ENCODE measurements around the gene AK5. TPM values are rescaled to one million over a fixed set of nuclear protein-coding genes. Genes with fewer than 3 reads are reported as not detected.
"Not testable (repeated sequence)": the region's sequence is repeated elsewhere in the genome, so short reads cannot be mapped to it uniquely, and the experiment has no call there.

The AK5 gene
- total RNA-seq, 1 experiment from 2014 or later: 13.5 TPM

DNA sequence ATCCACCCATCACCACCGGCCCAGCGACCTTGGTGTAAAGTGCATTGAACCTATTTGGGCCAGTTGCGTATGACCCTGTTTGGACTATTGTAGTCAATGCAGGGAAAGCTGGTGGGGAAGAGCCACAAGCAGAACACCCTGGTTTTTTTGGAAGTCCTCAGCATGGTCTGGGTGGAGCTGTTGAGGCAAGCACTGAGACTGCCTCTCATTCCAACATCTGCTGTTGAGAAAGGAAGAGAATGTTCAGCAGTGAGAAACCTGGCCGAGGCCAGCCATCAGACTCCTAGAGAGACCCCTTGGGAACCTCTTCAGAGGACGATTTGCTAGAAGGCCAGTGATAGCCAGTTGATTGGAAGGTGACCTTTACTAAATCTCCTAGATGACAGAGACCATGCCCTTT is 217.6 kb downstream of the AK5 start:
- DNase-seq (ENCODE audit: low spot score): no peak

DNA sequence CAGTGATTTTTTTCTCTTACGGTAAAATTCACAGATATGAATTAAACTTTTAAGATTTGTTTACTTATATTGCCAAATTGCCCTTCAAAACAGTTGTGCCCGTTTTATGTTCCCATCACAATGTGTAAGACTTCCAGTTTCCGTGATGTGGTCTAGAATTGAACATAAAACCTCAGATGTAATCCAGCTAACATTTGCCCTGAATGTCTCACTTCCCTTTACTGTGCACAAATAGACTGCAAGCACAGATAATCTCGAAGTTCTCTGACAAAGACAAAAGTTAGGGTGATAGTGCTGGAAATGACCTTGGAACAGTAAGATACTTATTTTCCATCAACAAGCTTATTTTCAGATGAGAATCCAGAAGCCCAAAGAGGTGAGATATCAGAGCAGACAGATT is 223.2 kb downstream of the AK5 start:
- no peak for DNase-seq (ENCODE audit: low spot score)

DNA sequence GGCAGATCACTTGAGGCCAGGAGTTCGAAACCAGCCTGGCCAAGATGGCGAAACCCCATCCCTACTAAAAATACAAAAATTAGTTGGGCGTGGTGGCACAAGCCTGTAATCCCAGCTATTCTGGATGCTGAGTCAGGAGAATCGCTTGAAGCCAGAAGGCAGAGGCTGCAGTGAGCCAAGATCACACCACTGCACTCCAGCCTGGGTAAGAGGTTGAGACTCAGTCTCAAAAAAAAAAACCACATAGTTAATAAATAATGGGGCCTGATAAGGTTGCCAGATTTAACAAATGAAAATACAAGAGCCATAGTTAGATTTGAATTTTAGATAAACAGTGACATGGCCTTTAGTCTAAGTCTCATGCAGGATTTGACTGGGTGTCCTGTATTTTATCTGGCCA is 225.0 kb downstream of the AK5 start:
- DNase-seq (ENCODE audit: low spot score): no peak

DNA sequence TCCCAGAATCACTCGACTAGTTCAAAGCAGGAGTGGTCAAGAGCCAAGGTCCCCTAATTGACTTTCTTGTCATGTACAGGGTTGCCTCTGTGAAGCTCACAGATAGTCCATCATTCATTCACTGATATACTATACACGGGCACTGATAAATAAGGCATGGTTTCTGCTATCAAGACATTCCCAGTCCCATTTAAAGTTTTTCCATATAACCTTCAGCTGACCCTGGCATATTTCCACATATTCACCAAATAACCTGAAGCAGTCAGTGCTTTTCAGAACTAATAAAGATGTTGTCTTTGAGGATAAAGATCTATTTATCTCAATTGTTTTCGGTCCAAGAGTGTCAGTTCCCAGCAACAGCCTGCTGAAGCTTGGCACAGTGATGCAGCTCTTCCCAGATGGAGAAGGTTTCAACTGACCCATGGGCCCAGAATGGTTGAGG is 227.3 kb downstream of the AK5 start:
- no peak for DNase-seq (ENCODE audit: low spot score)

DNA sequence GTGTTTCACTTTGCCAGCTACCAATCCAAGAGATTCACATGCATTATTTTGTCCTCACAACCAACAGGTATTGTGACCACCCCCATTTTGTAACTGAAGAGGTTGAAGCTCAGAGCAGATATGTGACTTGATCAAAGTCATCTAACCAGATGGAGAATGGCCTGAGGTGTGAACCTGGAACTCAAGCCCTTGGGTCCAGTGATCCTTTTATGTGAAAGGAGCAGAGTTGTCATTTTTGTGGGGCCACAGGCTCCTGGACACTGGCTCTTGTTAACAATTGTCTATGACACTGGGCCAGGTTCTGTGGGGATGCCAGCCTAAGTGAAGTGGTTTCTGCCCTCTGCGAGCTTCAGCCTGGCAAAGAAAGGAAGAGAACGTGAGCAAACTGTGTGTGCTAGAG is 228.1 kb downstream of the AK5 start:
- no peak for DNase-seq (ENCODE audit: low spot score)

DNA sequence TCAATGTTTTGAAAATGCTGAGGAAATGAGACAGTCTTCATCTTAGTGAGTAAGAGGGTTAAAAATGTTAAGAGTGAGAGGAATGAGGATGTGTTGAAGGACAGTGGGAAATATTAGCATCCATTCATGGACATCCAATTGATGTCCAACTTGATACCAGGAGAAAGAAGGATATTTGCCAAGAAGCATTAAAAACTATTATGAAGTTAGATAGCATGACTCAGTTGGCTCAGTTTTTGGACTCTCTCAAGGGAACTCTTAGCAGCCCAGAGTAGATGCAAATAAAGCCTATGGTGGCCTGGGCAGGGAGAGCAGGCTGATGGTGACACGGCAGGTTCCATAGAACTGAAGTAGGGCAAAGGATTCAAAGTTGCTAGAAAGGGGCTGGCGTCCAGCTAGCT is 229.6 kb downstream of the AK5 start:
- DNase-seq (ENCODE audit: low spot score): no peak

DNA sequence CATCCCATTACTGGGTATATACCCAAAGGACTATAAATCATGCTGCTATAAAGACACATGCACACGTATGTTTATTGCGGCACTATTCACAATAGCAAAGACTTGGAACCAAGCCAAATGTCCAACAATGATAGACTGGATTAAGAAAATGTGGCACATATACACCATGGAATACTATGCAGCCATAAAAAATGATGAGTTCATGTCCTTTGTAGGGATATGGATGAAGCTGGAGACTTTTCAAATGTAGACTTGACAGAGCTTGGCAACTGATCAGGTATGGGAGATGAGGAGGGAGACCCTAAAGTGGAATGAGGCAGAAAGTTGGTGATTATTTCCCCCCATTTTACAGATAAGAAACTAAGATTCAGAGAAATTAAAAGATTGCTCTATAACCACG is 230.8 kb downstream of the AK5 start:
- DNase-seq (ENCODE audit: low spot score): not testable (repeated sequence)

DNA sequence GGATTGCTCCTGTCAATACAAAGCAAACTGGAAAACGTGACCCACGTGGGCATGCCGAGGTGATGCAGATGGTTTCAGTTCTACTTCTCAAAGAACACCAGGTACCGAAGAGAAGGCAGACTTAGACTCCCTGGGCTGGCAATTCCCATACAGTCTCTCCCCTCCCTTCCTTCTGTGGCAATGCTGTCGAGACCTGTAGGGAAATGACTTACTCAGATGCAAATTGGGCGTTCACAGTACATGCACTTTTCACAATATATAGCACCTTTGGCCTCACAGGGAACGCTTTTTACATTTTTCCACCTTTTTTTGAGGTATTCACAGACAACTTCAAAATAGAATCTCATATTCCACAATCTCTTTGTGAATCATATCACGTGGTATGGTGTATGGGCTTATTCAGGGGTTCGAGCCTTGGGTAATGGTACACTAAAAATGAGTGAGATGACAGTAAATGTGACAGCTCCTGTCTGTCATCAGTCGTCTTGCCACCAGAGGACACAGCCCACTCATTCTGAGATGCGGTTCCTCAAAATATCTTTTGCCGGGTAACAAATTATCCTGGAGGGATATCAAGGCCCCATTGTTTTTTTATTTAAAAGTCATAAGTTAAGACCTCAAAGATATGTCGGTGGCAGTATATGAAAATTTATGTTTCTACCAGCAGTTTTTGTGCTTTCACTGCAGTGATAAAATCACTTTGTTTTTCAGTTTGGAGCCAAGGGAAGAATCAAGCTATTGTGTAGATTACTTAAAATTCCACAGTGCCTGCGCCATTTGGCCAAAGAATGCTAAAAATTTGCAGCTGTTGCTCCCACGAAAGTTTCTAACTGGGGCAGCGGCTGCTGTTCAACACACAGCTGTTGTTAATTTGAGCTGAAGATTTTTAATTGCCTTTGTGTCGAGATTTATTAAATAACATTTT is 232.3 kb downstream of the AK5 start:
- peak; percentile 34 for DNase-seq (ENCODE audit: low spot score)

DNA sequence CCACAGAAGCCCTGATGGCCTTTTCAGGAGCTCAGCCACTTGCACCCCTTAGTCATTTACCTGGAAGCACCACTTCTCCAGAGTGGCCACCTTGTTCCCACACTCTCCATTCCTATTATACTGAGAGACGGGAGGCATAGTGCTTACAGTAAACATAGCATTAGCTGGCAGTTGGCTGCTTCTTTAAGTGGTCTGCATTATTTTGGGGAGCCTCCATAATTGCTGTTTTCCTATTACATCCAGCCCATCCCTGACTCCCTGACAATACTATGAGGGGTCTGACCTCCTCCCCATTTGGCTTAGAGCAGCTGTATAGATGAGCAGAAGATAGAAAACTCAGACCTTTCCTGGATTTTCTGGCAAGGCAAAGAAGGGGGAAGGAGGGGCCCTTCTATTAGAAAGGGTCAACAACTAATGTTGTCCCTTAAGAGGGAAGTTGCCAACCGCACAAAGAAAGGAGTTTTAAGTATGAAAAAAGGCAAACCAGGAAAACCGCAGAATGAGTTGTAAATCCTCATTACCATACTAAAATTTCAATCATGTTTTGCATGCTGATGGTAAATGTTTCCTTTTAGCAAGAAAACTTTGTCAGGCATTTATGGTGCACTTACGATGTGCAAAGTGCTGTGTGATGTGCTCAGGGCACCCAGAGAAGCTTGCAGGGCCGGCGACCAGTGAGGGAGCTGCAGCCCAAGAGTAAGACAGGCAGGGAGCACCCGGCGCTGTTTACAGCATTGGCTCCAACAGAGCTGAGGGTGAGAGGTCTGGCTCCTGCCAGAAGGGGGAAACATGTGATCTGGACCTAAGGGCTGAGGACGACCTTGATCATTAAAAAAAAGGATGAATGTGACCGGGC is 233.3 kb downstream of the AK5 start:
- peak; percentile 58 for DNase-seq (ENCODE audit: low spot score)

DNA sequence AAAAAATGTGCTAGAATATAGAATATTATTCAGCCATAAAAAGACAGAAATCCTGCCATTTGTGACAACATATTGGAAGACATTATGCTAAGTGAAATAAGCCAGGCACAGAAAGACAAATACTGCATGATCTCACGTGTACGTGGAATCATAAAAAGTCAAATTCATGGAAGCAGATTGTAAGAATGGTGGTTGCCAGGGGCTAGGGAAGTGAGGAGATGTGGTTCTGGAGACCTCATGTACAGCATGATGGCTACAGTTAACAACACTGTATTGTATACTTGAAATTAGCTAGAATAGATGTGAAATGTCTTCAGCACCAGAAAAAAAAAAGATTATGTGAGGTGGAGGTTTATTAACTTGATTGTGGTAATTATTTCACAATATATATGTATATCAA is 234.3 kb downstream of the AK5 start:
- DNase-seq (ENCODE audit: low spot score): no peak

DNA sequence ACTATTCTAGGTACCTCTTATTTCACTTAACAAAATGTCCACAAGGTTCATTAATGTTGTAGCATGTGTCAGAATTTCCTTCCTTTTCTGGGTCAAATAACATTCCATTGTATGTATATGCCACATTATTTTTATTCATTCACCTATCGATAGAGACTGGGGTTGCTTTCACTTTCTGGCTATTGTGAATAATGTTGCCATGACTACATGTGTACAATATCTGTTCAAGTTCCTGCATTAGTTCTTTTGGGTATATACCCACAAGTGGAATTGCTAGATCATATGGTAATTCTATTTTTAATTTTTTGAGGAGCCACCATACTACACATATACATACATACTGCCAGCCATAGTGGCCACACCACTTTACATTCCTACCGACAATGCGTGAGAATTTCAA is 242.2 kb downstream of the AK5 start:
- no peak for DNase-seq (ENCODE audit: low spot score)

DNA sequence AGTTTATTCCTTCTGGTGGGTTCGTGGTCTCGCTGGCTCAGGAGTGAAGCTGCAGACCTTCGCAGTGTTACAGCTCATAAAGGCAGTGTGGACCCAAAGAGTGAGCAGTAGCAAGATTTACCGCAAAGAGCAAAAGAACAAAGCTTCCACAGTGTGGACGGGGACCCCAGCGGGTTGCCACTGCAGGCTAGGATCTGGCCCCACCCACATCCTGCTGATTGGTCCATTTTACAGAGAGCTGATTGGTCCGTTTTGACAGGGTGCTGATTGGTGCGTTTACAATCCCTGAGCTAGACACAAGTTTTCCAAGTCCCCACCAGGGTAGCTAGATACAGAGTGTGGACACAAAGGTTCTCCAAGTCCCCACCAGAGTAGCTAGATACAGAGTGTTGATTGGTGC is 249.3 kb downstream of the AK5 start:
- DNase-seq (ENCODE audit: low spot score): not testable (repeated sequence)

DNA sequence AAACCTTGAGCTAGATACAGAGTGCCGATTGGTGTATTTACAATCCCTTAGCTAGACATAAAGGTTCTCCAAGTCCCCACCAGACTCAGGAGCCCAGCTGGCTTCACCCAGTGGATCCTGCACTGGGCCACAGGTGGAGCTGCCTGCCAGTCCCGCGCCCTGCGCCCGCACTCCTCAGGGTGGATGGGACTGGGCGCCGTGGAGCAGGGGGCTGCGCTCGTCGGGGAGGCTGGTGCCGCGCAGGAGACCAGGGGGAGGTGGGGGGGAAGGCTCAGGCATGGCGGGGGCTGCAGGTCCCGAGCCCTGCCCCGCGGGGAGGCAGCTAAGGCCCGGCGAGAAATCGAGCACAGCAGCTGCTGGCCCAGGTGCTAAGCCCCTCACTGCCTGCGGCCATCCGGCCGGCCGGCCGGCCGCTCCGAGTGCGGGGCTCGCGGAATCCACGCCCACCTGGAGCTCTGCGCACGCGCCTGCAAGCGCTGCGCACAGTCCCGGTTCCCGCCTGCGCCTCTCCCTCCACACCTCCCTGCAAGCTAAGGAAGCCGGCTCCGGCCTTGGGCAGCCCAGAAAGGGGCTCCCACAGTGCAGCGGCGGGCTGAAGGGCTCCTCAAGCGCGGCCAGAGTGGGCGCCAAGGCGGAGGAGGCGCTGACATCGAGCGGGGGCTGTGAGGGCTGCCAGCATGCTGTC is 249.9 kb downstream of the AK5 start:
- DNase-seq (ENCODE audit: low spot score): not testable (repeated sequence)

DNA sequence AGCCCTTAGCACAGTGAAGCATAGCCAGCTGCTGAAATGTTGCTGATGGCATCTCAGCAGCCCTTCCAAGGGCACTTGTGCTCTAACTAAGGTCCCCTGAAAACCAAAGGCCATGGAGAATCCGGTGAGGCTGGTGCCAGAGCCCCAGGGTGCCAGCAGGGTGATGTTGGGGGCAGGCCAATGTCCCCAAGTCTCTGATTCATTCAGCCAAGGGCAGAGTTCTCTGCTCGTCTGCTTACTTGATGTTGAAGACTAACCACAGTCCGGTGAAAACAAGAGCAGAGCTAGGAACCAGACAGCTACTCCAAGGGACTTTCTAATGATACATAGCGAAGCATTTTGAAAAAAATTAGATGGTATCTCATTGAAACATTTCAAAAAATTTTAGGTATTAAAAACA is 250.8 kb downstream of the AK5 start:
- DNase-seq (ENCODE audit: low spot score): no peak

DNA sequence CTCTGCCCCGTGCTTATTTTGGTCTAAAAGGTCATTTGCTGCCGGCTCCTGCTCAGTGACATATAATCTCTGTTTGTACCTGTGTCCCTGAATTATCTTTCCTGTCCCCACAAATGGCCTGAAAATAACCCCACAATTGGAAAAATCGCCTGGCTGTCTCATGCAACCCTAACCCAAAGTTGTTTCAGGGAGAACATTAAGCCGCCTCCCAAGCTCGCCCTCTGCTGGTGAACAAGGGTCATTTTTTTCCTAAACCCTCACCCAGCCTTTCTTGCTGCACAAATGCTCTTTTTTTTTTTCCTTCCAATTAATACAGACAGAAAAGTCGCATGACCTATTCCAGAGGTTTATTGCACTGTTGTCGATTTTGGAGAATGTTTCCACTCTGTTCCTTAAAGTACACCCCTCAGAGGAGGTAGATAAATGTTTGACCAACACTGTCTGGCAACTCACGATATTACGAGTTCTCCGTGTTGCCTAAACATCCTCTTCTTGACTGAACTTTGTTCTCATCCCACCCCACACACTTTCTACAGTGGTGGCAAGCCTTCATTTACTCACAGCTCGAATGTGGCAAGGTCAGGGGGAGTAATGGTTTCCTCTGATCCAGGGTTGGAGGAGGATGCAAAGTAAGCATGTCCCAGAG is 252.0 kb downstream of the AK5 start:
- peak; percentile 48 for DNase-seq (ENCODE audit: low spot score)

DNA sequence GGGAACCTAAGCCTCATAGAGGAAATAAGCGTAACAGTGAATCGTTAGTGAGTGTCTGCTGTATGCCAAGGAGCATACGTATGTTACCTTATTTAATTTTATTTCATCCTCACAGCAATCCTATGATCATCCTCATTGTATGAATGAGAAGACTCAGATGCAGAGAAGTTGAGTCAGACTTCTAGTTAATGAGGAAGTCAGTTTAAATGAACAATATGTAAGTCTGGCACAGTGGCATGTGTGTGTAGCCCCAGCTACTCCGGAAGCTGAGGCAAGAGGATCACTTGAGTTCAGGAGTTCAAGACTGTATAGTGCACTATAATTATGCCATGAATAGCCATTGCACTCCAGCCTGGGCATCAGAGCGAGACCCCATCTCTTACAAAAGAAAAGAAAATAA is 252.6 kb downstream of the AK5 start:
- no peak for DNase-seq (ENCODE audit: low spot score)

DNA sequence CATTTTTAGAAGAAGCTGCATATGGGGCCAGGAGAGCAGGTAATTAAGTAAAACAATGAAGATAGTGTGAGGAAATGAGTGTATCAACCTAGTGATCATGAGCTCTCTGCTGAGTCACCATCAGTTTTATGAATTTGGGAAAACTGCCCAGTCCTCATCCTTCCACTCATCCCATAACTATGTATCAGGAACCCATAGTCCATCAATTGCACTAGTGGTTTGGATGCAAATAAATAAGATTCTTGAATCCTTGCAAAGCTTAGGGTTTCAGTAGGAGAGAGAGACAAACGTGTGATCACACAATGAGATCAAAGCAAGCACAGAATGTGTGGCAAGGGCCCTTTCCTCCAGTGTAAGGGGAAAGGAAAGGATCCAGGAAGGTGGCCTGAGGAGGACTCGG is 255.0 kb downstream of the AK5 start:
- peak; percentile 35 for DNase-seq (ENCODE audit: low spot score)

DNA sequence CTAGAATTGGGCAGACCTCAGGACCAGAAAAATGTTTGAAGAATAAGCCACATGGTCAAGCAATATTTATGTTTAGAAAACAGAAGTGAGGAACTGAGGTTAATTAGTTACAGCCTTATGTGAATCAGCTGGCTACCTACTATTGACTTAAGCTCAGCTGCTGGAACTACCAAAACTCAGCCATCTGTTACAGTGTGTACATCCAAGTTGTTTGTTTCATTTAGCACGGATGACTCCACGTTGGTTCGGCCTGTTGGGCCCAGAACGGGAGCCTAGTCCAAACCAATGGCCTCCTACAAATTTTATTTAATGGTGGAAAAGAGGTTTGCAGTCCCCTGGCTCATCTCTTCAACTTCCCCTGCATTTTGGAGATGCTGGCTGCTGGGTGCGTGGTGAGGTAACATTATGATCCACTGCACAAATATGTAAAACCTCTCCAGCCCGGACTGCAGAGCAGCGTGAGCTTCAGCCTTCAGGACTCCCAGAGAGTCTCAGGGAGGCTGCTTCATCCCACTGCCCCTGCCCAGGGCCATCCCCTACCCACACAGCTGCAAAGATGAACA is 257.2 kb downstream of the AK5 start:
- peak; percentile 54 for DNase-seq (ENCODE audit: low spot score)

DNA sequence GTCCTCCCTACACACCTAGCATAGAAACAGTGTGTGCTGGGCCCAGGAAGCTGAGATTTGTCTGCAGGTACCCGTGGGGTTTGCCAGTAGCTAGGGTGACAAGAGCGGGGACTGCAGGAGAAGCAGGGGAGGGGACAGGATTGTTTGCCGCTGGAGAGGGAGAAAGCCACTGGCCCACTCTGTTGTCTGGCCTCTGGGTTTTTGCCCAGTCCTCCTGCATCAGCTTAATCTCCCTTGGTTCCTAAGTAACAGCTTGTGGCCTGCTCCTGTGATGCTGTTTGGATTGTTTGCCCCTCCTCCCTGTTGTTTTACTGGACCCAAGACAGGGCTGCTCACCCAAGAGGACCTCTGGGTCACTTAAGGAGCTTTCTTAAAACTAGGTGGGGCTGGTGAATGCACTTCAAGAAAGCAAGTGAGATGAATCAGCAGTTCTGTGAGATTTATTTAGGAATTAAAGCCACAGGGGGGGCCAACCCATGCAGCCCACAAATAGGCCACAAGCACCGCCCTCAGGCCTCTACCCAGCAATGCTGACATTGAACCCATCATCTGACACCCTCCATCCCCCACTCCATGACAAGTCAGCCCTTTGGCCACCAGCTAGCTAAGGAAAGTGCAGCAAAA is 257.8 kb downstream of the AK5 start:
- peak; percentile 97 for DNase-seq (ENCODE audit: low spot score)

DNA sequence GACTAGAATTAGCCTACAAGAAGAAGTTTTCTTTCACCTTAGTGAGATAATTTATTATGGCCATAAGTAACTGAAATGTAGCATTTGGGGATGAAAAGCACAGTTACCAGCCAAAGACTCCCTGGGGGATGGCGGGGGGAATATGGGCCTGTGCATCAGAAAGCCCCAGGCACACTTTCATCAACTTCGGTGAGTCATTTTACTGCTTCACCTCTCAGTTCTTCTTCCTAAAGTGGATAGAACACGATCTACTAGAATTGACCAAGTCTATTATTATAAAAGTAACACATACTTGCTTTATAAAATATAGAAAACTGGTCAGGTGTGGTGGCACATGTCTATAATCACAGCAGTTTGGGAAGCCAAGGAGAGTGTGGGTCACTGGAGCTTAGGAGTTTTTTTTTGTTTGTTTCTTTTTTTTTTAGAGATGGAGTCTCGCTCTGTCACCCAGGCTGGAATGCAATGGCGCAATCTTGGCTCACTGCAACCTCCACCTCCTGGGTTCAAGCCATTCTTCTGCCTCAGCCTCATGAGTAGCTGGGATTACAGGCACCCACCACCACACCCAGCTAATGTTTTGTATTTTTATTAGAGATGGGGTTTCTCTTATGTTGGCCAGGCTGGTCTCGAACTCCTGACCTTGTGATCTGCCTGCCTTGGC is 258.8 kb downstream of the AK5 start:
- DNase-seq (ENCODE audit: low spot score): peak; percentile 67
